HG02938 (cell line): ENCODE data around the gene PARD3B.

Experiments used
- ATAC-seq: cut with Tn5 transposase; IDR thresholded peaks from one replicate; pipeline ENCODE4 v1.9.1; 2021; ENCODE audit warnings: mild to moderate bottlenecking, moderate library complexity; ENCODE audit not compliant: unreplicated experiment

The PARD3B gene

DNA sequence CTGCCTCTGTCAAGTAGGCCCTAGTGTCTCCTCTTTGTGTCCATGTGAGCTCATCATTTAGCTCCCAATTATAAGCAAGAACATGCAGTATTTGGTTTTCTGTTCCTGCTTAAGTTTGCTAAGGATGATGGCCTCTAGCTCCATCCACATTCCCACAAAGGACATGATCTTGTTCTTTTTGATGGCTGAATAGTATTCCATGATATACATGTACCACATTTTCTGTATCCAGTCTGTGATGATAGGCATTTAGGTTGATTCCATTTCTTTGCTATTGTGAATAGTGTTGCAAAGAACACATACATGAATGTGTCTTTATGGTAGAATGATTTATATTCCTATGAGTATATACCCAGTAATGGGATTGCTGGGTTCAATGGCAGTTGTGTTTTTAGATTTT is 263.2 kb downstream of the PARD3B start:
- no peak for ATAC-seq

DNA sequence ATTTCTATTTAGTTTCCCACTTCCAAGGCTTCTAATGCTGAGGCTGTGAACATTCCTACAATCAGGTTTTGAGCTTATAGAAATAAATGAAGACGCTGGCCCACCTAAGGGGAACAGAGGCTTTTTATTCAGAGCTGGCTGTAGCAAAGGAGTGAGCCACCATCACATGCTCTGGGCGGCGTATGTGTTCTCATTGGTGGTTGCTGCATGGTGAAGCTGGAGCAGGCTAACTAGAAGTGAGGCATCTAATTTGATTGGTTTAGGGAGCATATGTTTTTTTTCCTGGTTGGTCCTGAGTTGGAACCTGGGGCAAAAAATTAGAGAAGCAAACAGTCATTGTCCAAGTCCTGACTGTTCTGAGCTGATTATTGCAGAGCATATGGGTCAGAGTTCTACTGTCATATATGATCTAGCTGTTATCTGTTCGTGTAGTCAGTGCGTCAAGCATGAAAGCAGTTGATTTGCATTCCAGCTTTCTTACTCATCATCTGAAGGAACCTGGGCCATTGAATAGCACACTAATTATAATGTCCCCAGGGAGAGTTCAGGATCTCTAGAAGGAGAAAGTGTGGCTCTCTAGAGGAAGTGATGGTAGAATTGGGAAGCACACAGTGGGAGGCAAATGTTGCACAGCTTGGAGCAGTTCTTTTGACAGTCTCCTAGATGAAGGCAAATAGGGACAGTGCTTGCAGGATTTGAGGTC is 279.6 kb downstream of the PARD3B start:
- ATAC-seq = no peak

DNA sequence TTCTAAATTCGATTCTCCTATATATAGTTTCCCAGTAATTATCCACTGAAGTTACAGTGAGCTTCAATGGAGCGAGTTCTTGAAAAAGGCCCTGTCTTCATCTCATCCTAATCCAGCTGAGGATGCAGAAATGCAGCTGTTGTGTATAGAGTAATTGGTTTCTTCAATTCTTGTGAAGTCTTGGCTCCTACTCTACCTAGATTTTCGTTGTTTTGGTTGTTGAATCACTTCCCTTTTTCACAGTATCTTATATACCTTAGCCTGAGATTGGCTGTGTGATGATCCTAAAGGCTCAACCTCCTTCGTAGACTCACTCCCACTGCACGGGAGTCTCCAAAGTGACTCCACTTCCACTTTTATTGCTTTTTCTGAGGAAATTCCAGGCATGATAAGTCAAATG is 280.4 kb downstream of the PARD3B start:
- no peak for ATAC-seq

DNA sequence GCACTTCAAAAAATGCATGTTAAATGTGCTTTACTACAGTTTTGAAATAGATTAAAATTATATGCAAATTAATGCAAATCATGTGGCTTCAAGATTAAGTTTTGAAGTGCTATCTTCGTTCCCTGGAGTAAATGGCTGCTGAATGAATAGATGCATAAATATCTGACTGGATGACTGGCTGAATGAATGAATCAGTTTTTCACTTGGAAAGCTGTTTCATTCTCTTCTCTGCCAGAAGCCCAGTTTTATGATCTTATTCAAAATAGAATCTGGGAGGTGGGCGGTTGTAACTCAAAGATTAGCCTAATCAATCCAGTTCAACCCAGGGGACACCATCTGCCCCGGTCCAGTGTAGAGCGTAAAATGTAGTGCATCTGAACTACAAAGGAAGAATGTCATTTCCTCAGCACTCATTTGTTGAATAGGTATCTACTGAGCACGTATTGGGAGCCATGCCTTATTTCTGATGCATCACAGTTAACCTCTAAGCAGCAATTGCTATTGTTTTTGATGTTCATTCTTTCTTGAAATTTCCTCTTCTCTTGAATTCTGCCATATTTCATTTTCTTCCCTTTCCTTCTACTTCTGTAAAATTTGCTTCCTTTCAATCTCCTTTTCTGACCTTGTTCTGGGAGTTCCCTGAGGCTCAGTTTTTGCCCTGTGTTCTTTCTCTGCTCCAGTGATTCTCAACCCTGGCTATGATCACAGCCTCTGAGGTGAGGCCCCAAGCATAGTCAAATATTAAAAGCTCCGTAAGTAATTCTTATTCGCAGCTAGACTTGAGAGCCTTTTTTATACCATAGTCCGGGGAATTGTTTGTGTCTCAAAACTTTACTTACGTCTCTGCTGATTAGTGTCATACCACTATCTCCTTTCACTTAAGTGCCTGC is 282.7 kb downstream of the PARD3B start:
- no peak for ATAC-seq

DNA sequence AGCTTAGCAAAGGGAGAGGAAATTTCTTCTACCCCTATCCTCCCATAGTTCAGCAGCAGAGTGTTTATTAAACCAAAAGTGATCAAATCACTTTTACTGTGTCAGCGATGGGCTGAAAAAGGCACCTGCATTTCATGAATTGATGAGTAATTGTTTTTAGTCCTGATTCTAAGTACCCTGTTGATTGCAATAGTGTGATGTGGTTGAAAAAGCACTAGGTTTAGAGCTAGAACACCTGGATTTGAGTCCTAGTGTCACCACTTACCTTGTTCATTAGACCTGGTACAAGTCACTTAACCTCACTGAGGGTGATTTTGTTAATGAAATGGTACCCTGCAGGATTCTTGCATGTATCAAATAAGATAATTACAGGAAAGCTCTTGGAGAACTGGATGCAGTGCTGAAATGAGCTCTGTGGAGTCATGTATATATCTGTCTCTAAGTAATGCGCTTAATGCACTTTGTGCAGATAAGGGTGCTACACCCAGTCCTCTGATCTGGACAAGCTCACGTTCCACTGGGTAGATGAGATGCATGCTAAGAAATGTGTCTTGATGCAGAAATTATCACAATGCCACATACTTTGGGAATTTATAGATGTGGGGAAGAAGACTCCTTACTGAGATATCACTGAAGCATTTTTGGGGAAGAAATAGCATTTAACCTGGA is 289.6 kb downstream of the PARD3B start:
- no peak for ATAC-seq

DNA sequence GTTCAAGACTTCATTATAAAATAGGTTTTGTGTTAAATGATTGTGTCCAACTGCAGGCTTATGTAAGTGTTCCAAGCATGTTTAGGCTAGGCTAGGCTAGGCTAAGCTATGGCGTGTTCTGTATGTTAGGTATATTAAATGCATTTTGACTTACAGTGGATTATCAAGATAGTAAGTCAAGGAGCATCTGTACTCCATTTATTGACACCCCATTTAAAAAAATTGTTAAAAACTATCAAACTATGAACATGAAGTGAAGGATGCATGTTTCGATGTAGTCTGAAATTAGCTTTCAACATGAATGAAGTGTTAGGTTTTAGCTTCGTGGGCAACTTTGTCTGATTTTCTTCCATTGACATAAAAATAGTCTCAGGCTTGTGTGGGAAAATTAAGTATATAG is 290.5 kb downstream of the PARD3B start:
- ATAC-seq = no peak

DNA sequence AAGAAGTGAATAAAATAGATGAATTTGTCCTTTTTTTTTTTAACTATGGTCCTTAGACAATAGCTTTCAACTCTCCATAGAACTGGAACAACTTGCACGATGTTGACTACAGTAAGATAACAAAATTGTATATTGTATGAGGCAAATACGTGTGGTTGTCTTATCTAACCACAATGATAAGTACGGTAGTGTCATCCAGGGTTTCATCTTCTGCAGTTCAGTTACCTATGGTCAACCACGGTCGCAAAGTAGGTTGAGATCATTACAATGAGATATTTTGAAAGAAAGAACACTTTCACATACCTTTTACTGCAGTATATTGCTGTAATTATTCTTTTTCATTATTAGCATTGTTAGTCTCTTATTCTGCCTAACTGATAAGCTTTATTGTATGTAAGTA is 295.2 kb downstream of the PARD3B start:
- no peak for ATAC-seq

DNA sequence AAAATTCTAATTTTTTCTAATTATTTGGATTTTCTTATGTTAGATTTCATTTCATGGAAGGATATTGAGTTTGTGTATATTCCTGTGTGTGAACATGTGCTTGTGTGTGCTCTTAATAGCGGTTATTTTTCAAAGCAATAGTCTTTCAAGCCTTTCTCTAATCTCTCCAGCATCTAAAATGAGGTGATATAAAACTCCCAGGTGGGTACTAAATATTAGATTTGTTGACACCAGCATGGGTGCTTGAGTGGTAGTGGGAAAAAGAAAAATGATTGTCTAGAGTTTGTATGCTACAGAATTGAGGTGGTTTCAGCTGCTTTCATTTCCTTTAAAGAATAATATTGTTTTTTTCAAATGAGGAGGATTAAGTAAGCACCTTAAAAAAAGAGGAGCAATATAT is 296.8 kb downstream of the PARD3B start:
- ATAC-seq = no peak

DNA sequence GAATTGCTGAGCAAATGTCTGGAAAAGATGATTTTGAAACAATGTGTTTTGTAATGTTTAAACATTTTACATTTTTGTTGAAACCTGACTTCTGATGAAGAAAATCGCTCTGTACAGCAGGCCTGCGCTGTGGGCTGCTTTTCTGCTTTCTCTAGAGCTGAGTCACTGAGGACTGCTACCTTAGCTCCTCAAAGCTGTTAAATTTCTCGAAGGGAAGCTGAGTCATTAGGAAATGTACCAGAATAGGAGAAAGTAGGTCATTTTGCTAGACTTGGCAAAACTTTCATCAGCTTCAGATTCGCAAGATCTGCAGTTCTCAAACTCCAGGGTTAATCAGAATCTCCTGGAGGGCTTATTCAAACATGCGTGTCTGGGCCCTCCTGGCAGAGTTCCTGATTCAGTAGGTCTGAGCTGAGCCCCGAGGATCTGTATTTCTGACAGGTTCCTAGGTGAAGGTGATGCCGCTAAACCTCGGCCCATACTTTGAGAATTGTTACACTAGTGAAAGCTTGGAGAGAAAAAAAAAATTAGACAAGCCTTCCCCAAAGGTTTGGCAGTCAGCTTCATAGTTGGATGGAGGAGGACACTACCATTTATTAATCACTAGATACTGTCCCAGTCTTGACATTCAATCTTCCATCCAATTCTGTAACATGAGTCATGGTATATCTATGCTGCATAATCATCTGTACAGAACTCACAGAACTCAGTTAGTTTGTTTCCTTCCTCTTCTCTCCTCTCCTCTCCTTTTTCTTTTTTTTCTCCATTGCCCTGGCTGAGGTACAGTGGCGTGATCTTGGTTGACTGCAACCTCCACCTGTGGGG is 297.6 kb downstream of the PARD3B start:
- no peak for ATAC-seq

DNA sequence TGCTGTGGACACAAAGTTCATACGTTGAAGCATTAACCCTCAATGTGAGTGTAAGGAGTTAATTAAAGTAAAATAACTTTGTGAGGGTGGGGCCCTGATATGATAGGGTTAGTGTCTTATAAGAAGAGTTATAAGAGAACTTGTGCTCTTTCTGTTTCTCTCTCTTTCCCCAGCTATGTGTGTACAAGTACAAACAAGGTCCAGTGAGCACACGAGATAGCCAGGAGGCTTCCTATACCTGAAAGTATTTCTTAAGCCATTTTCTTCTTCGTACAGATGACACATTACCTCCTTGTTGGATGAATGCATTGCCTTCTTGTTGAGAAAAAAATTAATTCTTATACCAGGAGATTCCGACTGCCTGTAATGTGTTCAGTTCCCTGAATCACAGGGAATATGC is 301.2 kb downstream of the PARD3B start:
- no peak for ATAC-seq

DNA sequence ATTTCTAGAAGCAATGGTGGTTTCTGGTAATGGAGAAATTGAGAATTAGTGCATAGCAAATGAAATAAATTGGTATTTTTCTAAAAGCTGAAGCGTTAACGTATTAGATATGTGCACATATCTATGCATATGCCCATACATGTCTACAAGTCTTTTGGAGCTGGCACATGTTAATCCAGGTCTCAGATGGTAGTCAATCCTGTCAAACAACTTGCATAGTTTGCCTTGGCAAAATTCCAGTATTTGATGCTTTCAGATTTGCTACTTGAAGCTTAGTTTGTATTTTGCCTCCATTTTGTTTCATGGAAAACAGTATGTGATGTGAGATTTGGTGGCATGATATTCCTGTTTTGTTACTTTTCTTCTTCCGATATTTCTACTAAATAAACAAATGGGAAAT is 304.6 kb downstream of the PARD3B start:
- no peak for ATAC-seq

DNA sequence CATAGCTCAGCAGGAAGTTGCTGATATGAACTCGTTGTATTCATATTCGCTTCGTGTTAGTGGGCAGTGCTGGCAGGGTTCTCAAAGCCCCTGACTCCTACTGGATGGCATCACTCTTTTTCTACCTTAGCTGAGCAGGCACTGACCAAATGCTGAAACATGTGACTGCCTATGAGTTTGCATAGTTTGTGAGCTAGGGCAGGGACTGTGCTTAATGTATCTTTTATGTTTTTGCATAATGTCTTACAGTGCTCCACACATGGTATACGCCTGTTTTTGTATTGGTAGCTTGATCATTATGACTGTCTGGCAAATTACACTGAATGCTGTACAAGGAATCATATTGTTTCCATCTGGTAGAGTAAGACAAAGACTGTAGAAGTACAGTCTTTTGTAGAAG is 305.3 kb downstream of the PARD3B start:
- no peak for ATAC-seq

DNA sequence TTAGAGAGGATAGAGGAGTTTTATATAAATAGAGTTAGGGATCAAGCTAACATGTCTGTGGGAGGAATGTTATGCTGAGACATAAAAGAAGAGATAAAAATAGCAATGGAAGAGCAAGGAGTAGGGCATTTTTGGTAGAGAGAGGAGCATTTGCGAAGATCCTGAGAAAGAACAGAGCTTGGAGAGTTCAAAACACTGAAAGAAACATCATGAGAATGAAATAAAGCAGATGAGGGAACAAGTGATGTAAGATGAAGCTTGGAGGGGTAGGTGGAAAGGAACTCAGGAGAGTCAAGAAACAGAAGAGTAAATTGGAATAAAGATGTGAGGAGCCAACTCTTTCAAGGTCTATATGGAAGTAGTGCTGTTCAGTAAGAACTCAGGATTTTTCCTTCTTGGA is 308.6 kb downstream of the PARD3B start:
- no peak for ATAC-seq

DNA sequence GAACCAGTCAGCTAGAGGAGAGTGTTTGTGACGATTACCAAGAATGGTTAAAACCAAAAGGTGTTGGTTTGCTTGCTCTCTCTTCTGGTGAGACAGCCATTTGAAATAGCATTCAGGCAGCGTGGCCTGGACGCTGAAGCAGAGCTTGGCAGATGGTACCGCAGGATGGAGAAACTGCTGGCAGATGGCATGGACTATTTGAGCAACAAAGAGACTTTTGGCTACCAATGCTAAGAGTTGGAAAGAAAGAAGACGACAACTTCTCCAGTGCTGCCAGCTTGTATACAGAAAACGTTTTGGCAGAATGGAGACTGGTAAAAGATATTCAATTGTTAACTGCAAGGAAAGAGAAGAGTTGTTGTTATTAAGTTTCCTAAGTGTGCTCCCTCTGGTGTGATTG is 315.0 kb downstream of the PARD3B start:
- no peak for ATAC-seq

DNA sequence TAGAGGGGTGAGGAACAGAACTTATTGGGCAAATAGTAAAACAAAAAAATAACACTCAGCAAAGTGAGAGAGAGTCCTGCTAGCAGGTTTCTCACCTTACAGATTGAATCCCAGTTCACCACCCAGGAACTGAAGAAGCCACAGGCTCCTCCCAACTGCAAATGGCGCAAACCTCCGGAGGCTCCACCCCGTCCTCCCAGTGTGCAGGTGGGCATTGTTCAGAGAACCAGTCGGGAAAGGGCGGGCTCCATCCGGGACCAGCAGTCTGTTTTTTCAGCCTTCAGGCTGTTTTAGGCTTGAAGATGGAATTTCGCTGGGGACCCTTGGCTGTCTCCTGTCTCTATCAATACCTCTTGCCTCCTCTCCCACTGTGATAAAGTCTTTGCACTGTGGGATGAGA is 317.5 kb downstream of the PARD3B start:
- no peak for ATAC-seq

DNA sequence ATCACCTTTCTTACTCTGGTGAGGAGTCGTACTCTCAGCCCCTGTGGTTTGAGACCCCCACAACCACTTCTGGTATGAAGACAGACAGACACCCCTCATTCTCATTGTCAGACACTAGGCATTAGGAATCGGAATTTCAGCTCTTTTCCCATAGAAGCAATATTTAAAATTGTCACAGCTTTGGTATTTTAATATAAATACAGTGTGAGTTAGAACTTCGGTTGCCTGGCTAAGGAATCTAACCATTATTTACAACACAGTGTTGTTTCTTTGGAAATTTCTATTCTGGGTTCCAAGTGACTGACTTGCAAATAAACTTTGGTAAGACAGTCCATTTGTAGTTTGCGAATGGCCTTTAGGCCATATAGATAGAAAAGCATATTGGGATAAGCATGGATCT is 318.1 kb downstream of the PARD3B start:
- no peak for ATAC-seq

DNA sequence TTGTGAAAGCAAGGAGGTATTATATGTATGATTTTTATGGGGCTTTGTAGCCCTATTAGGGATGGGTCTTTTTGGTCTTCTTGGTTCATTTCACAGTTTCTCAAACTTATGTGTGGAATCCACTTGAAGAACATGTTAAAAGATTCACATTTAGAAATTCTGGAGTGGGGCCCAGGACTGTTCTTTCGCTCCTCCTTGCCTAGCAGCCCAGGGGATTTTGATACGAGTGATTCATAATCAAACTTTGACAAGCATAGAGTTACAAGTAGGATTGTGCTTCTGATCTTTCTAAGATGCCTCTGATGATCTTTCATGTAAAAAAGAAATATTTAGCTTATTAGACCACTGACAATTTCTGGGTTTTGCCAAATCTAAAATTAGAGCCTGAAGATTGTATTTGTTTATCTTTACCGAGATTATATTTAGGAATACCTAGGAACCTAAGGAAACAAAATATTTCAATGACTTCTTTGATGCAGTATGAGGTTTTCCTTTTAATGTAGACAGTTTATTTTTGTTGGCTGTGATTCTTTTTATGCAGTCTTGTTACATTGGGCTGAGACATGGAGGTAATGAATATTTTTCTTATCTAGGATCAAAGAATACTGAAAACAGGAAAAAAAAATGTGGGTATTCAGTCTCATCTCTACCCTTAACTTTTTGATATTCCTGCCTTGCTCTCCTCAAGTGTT is 324.0 kb downstream of the PARD3B start:
- no peak for ATAC-seq

DNA sequence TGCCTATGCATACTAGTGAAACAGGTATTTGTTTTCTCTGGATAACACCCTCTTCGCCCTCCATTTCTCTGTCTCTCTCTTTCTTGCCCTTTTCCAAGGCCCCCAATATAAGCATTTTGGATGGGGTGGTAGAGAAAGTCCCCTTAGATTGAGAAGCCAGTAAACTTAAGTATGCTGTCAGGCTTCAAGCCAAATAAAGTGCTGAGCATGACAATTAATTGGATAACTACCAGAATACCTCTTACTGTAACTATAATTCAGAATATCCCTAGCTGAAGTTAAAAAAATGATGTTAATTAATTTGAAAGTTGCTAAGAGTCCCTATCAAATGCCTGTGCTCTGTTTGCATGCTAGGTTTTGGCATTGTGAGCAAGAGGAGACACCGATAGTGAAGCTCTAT is 324.8 kb downstream of the PARD3B start:
- no peak for ATAC-seq

DNA sequence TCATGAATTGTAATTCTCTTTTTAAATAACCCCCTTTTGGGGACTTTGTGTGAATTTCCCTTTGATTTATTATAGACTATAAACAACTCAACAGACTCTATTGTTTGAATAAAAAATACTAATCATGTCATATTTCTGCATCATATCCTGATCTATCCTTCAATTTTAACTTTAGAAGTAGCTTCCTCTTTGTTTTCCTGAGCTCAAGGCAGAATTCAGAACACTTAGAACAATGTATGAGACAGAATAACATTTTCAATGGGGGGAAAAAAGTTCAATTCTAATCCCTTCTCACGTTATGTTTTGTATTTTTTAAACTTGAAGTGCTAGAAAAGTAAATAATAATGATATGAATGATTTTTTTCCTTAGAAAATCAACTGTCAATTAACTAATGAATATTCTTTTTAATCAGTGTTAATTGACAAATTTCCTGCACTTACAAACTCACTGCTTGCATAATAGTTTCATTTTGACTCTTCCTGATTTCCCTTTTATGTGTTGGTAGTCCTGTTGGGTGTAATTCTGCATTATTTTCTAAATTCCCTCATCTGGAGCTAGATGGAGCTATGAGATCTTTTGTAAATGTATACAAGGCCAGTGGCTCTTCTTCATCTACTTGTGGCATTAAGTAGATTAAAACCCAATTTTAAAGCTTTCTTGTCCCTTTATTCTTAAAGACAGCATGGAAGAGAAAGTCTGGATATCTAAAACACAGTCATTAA is 326.1 kb downstream of the PARD3B start:
- ATAC-seq = no peak

DNA sequence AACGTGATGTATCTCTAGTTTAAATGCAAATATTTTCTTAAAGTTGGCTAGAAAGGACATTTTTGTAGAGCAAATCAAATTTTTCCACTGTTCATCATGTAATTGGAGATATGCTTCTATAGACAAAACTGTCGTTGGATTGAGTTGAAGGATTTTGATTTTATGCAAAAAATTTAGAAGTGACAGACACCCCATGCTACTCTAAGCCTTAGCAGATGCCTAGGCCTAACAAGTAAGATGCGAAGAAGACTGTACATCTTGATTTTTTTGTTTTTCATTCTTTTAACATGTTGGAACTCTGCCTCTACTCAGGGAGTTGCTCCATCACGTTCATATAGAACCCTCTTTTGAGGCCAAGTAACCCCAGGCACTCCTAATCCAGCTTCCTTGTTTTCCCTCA is 331.0 kb downstream of the PARD3B start:
- no peak for ATAC-seq
